CMK (cell line): ENCODE results near the gene JRKL.

Experiments used
- DNase-seq: peaks from one replicate; pipeline ENCODE4 v3.0.0-alpha.2; 2010; ENCODE audit warnings: low read depth

The JRKL gene

GRCh38 chr11:96389720-96390487, at the start of gene JRKL, which contains the start of gene CCDC82:
TSS of gene JRKL (plus strand) at chr11:96390013. CDS start at chr11:96390650, 637 bp downstream.
TSS of gene CCDC82 (minus strand) at chr11:96389912. CDS start at chr11:96384747, 5,165 bp downstream.
- peak; percentile 85 for DNase-seq

- no peak for DNase-seq
Measured at GRCh38 chr11:96340555-96340885, 49.3 kb upstream of the JRKL start.

GRCh38 chr11:96341211-96342013, 48.4 kb upstream of the JRKL start:
- DNase-seq = no peak

- DNase-seq = no peak
Measured at GRCh38 chr11:96342014-96342960, 47.5 kb upstream of the JRKL start.

- peak; percentile 65 for DNase-seq
Measured at GRCh38 chr11:96342961-96343711, 46.7 kb upstream of the JRKL start, which contains the start of gene MAML2. TSS of gene MAML2 (minus strand) at chr11:96343195. CDS start at chr11:96341895, 1,300 bp downstream.

- no peak for DNase-seq
Measured at GRCh38 chr11:96356848-96357247, 33.0 kb upstream of the JRKL start.

GRCh38 chr11:96357794-96358193, 32.0 kb upstream of the JRKL start:
- no peak for DNase-seq

GRCh38 chr11:96358321-96358720, 31.5 kb upstream of the JRKL start:
- no peak for DNase-seq

GRCh38 chr11:96361778-96362177, 28.0 kb upstream of the JRKL start:
- DNase-seq = no peak

- no peak for DNase-seq
Measured at GRCh38 chr11:96365493-96365892, 24.3 kb upstream of the JRKL start.

GRCh38 chr11:96366024-96366423, 23.8 kb upstream of the JRKL start:
- DNase-seq = no peak

GRCh38 chr11:96367342-96367741, 22.5 kb upstream of the JRKL start:
- DNase-seq = no peak

- DNase-seq = no peak
Measured at GRCh38 chr11:96373826-96374225, 16.0 kb upstream of the JRKL start.

GRCh38 chr11:96376796-96377195, 13.0 kb upstream of the JRKL start:
- no peak for DNase-seq

GRCh38 chr11:96384156-96384555, 5.7 kb upstream of the JRKL start:
- no peak for DNase-seq

GRCh38 chr11:96385187-96385586, 4.6 kb upstream of the JRKL start:
- no peak for DNase-seq

GRCh38 chr11:96388891-96389719, 708 bp upstream of the JRKL start:
- peak; percentile 17 for DNase-seq

GRCh38 chr11:96390488-96390792, 627 bp downstream of the JRKL start:
- peak; percentile 27 for DNase-seq

GRCh38 chr11:96391698-96392307, 2.0 kb downstream of the JRKL start:
- DNase-seq = no peak

- DNase-seq = no peak
Measured at GRCh38 chr11:96393753-96394348, 4.0 kb downstream of the JRKL start.
